ENCODE measurements around the gene TESK2. TPM values are rescaled to one million over a fixed set of nuclear protein-coding genes. Genes with fewer than 3 reads are reported as not detected.

The TESK2 gene
- total RNA-seq, 1 donor, result 2.2 TPM

GRCh38 chr1:45319761-45320160 is 171.2 kb downstream of the TESK2 start:
- no peak for TF ChIP-seq CTCF (IDR thresholded peaks at IDR 0.05; ENCODE audit: insufficient read depth, low read depth, low read length)
- H3K4me3 ChIP-seq (ENCODE audit: low read depth, low read length), result no peak overlapping the region
- no peak for DNase-seq (ENCODE audit: low read depth)

GRCh38 chr1:45317166-45317565 is 173.8 kb downstream of the TESK2 start:
- TF ChIP-seq CTCF (IDR thresholded peaks at IDR 0.05; ENCODE audit: insufficient read depth, low read depth, low read length), result no peak
- DNase-seq (ENCODE audit: low read depth), result no peak
- no peak overlapping the region for H3K4me3 ChIP-seq (ENCODE audit: low read depth, low read length)

DNA sequence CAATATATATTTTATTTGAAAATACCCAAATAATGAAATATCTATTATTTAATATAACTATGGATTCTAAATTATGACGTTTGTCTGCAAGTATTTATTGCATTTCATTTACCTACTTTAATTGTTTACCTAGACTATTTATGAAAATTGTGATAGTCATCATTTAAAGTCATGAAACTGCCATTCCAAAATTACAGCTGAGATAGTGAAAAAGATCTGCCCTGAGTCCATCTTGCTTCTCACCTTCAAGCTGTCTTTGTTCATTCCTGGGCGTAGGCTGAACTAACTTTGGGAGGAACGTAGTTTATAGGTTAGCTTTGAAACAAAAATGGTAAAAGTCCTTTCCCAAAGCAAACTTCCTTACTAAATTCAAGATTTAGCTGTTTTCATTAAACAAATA is 176.7 kb downstream of the TESK2 start:
- no peak overlapping the region for H3K4me3 ChIP-seq (ENCODE audit: low read depth, low read length)

DNA sequence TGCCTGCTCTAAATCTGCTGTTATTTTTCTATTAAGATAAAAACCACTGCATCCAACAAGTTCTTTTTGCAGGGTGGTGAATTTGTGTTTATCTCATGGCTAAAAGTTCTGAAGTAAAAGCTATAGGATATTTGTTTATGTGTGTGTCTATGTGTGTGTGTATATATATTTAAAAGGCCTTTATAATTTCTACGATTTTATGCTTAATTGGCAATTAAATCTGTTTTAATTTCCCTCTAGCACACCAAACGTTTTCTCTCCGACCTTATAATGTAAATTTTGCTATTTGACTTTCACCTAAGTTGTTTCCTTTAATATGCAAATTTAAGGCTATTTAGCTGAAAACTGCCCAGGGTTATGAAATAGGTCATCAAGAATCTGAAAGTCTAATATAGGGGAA is 184.1 kb downstream of the TESK2 start:
- no peak overlapping the region for H3K4me3 ChIP-seq (ENCODE audit: low read depth, low read length)
- DNase-seq (ENCODE audit: low read depth), result no peak
- no peak for TF ChIP-seq CTCF (IDR thresholded peaks at IDR 0.05; ENCODE audit: insufficient read depth, low read depth, low read length)

More for the DNA sequence above, 176.7 kb downstream of the TESK2 start:
- no peak for TF ChIP-seq CTCF (IDR thresholded peaks at IDR 0.05; ENCODE audit: insufficient read depth, low read depth, low read length)
- no peak for DNase-seq (ENCODE audit: low read depth)

DNA sequence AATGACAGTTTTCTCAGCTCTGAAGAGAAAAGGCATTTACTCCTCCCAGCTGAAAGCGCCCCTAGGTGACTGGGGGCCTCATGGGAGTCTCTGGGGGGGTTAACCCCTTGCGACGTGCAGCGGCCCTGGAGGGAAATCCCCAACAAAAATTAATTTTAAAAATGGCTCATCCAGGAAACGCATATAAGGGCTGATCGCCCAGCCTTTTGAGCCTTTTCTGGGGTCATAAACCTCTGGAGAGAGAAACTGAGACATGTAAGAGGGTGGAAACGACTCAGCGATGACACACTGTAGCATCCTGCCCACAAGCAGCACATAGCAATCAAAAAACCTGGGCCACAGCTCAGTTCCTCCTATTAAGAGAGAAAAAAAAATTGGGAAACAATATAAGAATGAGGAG is 184.6 kb downstream of the TESK2 start:
- no peak for DNase-seq (ENCODE audit: low read depth)
- no peak overlapping the region for H3K4me3 ChIP-seq (ENCODE audit: low read depth, low read length)
- no peak for TF ChIP-seq CTCF (IDR thresholded peaks at IDR 0.05; ENCODE audit: insufficient read depth, low read depth, low read length)

- no peak overlapping the region for H3K4me3 ChIP-seq (ENCODE audit: low read depth, low read length)
- no peak for DNase-seq (ENCODE audit: low read depth)
- TF ChIP-seq CTCF (IDR thresholded peaks at IDR 0.05; ENCODE audit: insufficient read depth, low read depth, low read length), result no peak
Observed at GRCh38 chr1:45305231-45305630, 185.7 kb downstream of the TESK2 start.

GRCh38 chr1:45304311-45305081 is 186.5 kb downstream of the TESK2 start:
- TF ChIP-seq CTCF (IDR thresholded peaks at IDR 0.05; ENCODE audit: insufficient read depth, low read depth, low read length), result no peak
- DNase-seq (ENCODE audit: low read depth), result no peak
- peak overlapping the region; percentile 82 for H3K4me3 ChIP-seq (ENCODE audit: low read depth, low read length)
